SHP77 treated with DMSO at 0.1 percent for 48 hours (cell line): ENCODE data around the gene TBCK.
"Not testable (repeated sequence)": the region's sequence is repeated elsewhere in the genome, so short reads cannot be mapped to it uniquely, and the experiment has no call there.

Source experiments
- DNase-seq: peaks from one replicate; lab custom pipeline; 2025; lab: John Stamatoyannopoulos, UW

Gene TBCK

DNA sequence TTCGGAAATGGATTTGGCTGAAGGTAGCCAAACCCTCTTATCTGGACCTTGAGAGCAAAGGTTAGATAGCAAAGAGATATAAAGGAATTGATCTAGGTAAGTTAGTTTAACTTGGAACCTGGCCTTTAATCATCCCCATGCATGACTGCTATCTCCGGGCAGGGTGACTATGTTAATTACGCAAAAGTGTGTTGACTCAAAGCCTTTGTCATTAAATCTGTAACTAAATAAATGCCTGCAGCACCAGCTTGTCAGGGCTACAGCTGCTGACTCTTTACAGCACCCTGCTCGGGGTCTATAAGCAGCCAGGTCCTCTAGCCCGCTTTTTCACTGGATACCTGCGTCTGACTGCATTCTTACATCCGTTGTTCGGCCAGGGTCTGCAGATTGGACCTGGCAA, 201.7 kb downstream of the TBCK start:
- DNase-seq: no peak

DNA sequence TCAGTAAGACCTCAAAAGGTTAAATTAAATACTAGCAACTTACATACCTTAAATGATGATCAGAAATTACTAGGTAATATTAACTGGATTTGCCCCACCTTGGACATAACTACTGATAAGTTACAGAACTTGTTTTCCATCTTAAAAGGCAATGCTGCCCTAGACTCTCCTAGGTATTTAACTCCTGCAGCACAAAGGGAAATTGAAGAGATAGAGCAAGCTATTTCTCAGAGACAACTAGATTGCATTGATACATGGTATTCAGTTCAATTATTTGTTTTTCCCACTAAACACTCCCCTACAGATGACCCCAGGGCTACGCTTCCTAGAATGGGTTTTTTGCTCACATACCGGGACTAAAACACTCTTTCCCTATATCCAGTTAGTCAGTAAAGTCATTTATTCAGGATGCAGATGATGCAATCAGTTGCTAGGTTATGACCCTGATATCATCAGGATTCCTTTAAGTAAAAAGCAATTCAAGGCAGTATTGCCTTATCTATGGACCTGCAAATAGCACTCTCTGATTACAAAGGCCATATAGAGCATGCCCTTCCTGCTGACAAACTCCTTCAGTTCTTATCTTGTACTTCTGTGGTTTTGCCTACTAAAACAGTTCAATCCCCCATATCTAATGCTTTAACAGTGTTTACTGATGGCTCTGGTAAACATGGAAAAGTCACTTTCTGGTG, 204.1 kb downstream of the TBCK start:
- DNase-seq: not testable (repeated sequence)

DNA sequence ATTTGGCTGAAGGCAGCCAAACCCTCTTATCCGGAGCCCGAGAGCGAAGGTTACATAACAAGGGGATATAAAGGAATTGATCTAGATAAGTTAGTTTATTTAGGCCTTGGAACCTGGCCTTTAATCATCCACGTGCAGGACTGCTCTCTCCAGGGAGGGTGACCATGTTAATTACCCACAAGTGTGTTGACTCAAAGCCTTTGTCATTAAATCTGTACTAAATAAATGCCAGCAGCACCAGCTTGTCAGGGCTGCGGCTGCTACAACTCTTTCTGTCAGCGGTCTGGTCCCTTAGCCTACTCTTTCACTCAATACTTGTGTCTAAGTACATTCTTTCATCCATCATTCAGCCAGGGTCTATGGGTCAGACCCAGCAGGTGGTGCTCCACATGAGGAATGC, 206.1 kb downstream of the TBCK start:
- no peak for DNase-seq

DNA sequence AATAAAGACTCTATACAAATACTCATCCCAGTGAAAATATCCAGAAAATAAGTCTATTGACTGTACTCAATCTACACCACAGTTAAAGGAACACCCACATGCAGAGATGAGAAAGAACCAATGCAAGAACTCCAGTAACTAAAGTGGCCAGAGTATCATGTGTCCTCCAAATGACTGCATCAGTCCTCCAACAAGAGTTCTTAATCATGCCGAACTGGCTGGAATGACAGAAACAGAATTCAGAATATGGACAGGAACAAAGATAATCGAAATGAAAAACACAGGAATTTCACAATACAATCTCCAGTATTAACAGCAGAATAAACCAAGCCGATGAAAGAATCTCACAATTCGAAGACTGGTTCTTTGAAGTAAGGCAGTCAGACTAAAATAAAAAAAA, 210.3 kb downstream of the TBCK start:
- DNase-seq: no peak

DNA sequence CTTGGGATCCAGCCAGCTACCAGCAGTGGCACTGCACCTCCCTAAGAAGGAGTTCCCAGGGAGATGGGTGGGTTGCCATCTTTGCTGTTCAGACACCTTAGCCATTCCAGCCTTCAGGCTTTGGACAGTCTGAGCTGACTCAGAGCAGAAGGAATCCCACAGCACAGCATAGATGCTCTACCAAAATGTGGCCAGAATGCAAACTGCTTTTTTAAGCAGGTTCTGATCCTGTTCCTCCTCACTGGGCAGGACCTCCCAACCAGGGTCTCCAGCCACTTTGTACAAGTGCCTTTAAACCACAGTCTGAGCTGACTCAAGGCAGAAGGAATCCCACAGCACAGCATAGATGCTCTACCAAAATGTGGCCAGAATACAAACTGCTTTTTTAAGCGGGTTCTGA, 211.7 kb downstream of the TBCK start:
- DNase-seq: no peak

DNA sequence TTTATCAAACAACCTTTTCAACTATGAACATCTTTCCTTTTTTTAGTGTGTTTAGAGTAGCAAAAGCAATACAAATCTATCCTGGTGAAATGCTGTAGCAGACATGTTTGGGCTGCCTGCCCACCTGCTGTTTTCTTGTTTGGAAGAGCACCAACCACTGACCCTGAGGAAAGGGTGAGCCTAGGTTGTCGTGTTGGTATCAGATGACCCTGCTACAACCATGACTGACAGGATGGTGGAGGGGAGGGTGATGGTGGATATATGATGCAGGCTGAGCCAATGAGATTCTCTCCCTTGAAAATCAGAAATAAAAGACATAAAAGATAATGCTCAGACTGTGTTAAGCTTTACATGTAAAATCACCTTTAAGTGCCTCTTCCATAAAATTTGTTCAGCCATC, 219.6 kb downstream of the TBCK start:
- DNase-seq: no peak

DNA sequence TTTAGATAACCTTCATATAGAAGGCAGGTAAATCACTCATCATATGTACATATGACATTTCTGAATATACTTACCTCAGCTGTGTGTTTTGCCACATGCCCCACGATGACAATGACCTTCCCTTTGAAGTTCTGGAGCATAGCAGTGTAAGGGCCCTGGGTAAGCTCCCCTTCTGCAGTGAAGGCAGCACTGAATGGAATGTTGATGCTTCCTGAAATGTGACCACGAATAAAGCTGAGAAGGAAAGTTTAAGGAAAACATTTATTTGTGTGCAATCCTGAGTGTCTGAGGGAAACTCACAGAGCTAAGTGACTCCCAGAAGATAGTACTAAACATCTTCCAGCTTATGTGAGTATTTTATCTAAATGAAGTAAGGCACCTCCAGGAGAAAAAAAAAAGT, 220.6 kb downstream of the TBCK start:
- no peak for DNase-seq

DNA sequence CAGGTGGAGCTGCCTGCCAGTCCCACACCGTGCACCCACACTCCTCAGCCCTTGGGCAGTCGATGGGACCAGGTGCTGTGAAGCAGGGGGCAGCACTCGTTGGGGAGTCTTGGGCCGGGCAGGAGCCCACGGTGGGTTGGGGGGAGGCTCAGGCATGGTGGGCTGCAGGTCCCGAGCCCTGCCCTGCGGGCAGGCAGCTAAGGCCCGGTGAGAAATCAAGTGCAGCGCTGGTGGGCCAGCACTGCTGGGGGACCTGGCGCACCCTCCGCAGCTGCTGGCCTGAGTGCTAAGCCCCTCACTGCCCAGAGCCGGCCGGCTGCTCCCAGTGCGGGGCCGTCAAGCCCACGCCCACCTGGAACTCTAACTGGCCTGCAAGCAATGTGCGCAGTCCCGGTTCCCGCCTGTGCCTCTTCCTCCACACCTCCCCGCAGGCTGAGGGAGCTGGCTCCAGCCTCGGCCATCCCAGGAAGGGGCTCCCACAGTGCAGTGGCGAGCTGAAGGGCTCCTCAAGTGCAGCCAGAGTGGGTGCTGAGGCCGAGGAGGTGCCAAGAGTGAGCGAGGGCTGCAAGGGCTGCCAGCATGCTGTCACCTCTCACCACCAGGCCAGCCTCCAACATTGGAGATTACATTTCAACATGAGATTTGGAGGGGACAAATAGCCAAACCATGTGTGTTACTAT, 223.5 kb downstream of the TBCK start:
- DNase-seq: no peak

DNA sequence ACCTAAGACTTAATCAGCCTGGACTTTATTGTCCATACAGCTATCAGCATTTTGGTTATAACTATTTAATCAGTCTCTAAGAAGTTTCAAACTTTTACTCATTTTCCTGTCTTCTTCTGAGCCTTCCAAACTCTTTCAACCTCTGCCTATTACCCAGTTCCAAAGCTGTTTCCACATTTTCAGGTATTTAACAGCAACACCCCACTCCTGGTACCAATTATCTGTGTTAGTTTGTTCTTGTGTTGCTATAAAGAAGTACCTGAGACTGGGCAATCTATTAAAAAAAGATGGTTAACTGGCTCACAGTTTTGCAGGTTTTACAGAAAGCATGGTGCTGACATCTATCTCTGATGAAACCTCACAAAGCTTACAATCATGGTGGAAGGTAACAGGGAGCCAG, 225.2 kb downstream of the TBCK start:
- DNase-seq: no peak

DNA sequence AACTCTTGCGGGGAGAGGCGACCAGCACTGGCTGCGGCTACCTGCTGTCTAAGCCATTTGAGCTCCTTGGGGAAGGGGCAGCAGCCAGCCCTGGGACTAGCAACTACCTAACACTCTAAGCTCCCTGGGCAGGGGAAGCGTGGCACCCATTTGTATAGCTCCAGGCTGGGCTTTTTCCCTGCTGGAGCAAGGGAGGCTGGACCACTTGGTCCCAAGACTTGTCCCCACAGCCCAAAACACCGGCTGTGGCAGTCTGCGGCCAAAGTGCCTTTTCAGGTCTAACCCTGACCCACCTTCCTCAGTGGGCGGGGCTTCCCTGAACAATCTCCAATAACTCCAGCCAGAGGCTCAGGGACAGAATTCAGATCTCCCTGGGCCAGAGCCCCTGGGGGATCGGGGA, 232.9 kb downstream of the TBCK start:
- no peak for DNase-seq

DNA sequence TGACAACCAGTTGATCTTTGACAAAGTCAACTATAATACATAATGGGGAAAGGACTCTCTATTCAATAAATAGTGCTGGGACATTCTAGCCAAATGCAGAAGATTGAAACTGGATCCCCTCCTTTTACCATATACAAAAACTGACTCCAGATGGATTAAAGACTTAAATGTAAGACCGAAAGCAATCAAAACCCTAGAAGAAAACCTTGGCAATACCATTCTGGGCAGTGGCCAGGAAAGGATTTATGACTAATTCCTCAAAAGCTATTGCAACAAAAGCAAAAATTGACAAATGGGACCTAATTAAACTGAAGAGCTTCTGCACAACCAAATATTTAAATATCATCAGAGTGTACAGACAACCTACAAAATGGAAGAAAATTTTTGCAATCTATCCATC, 235.6 kb downstream of the TBCK start:
- no peak for DNase-seq

DNA sequence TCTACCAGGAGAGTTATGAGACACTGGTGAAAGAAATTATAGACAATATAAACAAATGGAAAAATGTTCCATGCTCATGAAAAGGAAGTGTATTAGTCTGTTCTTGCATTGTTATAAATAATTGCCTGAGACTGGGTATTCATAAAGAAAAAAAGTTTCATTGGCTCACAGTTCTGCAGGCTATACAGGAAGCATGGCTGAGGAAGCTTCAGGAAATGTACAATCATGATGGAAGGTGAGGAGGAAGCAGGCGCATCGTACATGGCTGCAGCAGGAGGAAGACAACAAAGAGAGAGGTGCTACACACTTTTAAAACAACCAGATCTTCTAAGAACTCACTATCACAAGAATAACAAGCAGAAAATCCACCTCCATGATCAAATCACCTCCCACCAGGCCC, 236.4 kb downstream of the TBCK start:
- no peak for DNase-seq

DNA sequence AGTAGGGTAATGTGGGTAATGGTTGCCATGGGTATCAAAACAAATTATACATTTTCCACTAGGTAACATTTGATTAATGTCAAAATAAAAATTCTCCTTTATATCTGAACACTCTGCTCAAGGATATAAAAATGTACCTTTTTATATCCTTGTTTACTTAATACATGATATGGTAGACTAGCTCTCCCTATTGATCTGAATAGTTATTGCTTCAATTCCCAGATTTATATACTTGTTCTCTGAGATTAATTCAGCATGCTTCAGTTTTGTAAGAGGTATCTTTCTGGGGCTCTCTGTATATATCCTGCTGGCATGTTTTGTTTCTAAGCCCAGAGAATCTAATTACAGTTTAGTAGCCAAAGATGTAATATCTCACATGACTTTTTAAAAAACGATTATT, 251.0 kb downstream of the TBCK start:
- no peak for DNase-seq

DNA sequence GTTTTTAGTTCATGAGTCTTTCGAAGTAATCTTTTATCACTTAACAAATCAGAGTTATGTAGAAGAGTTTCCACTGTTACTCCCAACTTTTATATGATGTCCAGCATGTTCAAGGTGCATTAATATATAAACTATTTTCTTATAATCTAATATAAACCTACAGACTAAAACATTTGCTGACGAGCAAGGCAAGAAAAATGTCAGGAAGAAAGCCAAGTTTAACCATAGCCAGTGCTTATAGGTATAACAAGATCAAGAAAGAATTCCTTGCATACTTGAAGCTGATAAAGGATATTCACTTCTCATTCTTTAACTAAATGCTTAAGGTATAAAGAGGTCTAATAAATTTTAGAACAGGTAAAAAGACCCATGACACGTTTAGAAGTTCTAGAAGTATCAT, 253.0 kb downstream of the TBCK start:
- DNase-seq: no peak

DNA sequence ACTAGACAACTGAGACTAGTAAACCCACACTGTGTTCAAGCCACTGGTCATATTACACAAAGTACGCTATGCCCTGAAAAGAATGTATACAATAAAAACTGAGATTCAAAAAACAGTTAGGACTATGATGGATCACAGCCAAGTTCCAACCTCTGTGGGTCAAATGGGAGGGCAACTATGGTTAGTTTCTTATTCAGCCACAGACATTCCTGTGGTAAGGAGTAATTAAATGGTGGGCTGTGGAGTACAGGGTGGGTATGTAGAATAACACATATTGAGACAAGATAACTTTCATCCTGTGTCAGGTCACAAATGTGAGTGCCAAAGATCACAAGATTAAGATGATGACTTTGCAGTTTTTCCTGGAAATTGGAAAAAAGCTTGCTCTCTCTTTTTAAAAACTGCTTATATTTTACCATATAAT, 253.5 kb downstream of the TBCK start:
- no peak for DNase-seq

DNA sequence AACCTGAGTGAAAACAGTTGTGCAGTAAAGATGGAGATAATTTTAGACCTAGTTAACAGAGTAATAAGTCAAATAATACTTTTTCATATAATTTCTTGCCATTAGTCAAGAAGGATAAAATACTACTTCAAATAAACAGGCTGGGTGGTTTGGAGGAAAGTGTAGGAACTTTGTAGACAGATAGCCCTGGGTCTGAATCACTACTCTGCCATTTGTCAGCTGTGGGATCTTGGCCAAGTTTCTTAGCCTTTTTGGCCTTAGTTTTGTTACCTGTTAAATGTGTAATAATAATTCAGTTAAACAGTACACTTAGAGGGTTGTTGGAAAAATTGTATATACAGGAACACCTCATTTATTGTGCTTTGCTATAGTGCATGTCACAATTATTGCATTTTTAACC, 257.1 kb downstream of the TBCK start:
- DNase-seq: no peak

DNA sequence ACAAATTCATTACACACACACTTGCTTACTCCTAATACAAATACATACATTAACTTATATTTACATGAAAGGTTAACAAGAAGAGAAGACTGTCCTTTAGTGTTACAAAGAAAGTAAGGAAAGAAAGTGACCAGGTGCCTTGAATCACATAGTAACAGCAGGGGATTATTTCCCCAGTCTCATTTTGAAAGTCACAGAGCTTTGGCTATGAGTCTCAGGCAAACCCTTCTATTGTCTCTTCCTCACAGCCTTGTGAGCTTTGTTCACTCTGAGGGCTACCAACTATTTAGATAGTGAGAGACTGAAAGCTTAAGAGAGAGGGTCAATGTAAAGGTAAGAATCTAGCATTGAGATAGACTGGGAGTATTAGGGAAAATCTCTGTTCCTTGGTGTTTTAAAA, 259.1 kb downstream of the TBCK start:
- DNase-seq: no peak

DNA sequence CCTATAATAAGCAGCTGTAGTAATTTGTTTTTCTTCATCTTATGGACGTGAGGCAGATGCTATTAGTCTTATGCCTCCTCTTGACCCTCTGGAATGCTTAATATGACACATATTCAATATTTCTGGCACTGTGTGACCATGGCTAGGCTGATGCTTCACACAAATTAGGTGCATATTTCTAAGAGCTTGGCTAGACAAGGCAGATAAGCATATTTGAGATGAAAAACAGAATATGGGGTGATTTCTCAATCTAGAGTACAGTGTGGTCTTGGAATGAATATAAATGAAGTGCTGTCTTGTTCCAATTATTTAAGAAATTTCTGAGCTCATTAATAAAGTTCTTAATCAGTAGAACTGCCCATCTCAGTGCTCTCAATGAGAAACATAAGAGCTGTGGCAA, 264.5 kb downstream of the TBCK start:
- no peak for DNase-seq

DNA sequence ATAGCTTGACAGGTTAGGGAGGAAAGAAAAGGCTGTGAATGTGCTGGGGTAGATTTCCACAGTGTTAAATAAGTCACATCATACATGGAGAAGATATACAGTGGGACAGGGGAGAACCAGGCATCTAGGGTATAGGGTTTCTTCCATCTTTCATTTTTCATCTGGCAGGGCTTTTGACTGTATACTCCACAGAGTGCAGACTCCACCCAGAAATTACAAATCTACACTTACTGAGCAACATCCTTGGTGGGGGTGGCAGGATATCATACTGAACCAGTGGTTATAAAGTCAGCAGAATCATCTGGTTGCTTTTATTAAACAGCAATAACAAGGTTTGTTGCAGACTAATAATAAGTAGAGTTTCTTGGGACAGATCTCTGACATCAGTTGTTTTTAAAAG, 266.5 kb downstream of the TBCK start:
- no peak for DNase-seq

DNA sequence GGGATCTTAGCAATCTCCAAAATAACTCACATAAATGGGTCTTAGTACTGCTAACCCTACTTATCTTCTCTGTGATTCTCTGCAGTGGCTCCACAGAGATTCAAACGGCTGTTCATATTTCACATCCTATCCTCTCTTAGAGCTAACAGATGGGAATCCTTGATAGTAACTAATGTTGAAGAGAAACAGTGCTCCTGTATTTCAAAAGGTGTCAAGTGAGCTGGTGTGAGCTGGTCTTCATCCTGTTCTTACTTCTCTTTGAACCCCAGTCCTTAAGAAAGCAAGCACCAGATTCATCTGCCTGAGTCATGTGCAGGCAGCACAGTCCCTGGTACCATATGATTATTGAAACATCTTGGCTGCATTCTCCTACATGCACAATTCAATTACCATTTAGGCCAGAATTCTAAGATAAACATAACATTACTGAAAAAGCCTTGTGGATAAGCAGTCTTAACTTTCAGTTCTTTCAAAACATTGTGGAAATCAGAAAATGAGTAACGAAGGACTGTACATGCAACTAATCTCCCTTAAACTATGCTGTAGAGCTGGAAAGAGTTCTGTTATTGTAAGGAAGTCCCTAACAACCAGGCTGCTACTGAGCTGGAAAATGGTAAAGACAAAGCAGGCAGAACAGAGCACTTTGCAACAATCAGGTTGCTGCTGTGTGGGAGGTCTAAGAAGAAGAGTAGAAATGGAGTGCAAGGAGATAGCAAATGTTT, 267.6 kb downstream of the TBCK start:
- no peak for DNase-seq

DNA sequence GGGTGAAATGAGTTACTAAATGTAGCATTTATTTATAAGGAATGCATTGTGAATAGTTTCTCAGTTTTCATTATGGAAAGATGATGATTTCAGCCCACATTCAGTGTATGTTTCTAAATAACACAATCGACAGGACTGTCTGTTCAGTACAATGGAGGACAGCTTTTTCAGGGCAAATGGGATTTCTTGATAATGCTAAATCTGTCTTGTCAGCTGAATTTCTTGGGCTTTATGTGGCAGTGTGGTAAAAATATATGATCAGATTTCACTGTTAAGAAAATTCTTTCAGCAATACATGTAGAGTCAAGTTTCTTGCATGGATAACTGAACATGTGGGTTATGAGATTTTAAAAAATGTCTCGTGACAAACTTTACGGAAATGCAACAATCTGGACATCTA, 269.9 kb downstream of the TBCK start:
- DNase-seq: no peak

DNA sequence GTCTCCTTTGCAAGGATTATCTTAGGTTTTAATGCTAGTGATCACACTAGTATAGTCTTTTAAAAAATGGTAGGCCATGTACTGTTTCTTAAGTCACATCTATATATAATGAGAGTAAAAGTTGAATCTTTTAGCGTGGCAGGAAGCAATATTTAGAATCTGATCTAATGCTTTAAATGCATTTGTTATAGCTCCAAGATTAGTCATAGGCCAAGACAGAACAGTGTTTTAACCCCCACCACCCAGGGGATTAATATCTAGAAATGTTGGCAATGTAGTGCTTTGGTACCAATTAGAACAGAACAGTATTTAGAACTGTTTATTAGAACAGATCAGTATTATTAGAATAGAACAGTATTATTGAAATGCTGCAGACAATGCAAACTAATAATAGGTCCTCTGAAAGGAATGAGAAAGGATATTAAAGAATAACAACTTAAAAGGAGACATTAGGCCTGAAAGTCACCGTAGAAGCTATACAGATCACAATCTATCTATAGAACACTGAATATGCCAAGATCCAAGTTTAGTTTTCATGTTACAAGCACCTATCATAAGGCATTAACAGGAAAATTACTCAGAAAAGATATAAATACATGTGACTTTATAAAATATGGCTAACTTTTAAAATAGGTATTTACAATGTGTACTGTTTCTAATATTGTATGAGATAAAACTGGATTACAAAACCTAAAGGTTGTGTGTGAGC, 274.6 kb downstream of the TBCK start:
- no peak for DNase-seq

DNA sequence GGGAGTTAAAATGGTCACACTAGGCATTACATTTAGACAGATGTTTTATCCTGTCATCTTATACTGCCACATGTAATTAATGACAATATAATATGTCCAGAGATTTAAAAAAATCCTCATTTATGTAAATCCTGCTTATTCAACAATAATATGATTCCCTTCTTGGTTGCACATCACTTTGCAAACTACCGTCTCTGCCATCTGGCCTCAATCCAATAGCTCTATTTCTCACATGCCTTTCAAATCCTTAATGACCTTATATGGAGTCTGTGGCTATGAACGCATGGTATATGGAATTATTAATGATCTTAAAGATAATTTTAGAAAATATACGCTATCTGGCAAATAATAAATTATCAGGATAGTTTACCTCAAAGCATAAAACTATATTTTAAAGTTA, 276.2 kb downstream of the TBCK start:
- DNase-seq: no peak
